Mesendoderm (in vitro differentiated cells): Measurements from ENCODE around the gene NDUFS1.

Experiments used
- DNase-seq: peaks from one replicate; pipeline ENCODE4 v3.0.0; 2013
- H2AK5ac ChIP-seq: 2 replicates; pipeline ENCODE4 v1.6.1; 2013; ENCODE audit warnings: low read length, inconsistent platforms
- H2BK120ac ChIP-seq: 2 replicates; pipeline ENCODE4 v1.6.1; 2013; ENCODE audit warnings: low read depth, mild to moderate bottlenecking, low read length, moderate library complexity, mixed read lengths
- H2BK15ac ChIP-seq: replicated peaks from 2 replicates; pipeline ENCODE4 v1.6.1; 2013; ENCODE audit warnings: low read depth, mild to moderate bottlenecking, moderate library complexity
- H2BK5ac ChIP-seq: 2 replicates; pipeline ENCODE4 v1.6.1; 2013; ENCODE audit warnings: low read length, inconsistent platforms
- H3K18ac ChIP-seq: 2 replicates; pipeline ENCODE4 v1.6.1; 2013; ENCODE audit warnings: mild to moderate bottlenecking, low read length, mixed read lengths
- H3K23ac ChIP-seq: one replicate; pipeline ENCODE4 v1.6.1; 2013; ENCODE audit warnings: low read length
- H3K27ac ChIP-seq: 2 replicates; pipeline ENCODE4 v1.5.1; 2013; ENCODE audit warnings: low read depth, mild to moderate bottlenecking, inconsistent platforms, low read length, moderate library complexity
- H3K27me3 ChIP-seq: 2 replicates; pipeline ENCODE4 v1.6.1; 2013; ENCODE audit warnings: low read length, control low read depth, mild to moderate bottlenecking, inconsistent platforms; ENCODE audit not compliant: insufficient read depth, poor library complexity
- H3K36me3 ChIP-seq: 2 replicates; pipeline ENCODE4 v1.6.1; 2013; ENCODE audit warnings: low read length, inconsistent platforms; ENCODE audit not compliant: control insufficient read depth, insufficient read depth
- H3K4ac ChIP-seq: one replicate; pipeline ENCODE4 v1.6.1; 2013; ENCODE audit warnings: low read depth, mild to moderate bottlenecking, low read length, moderate library complexity
- H3K4me1 ChIP-seq: 2 replicates; pipeline ENCODE4 v1.6.1; 2013; ENCODE audit warnings: low read depth, low read length, inconsistent platforms; ENCODE audit not compliant: control insufficient read depth
- H3K4me2 ChIP-seq: 2 replicates; pipeline ENCODE4 v1.6.1; 2013; ENCODE audit warnings: low read length
- H3K4me3 ChIP-seq: 2 replicates; pipeline ENCODE4 v1.5.1; 2013; ENCODE audit warnings: mild to moderate bottlenecking, low read length
- H3K56ac ChIP-seq: one replicate; pipeline ENCODE4 v1.6.1; 2013; ENCODE audit warnings: low read length
- H3K79me1 ChIP-seq: 2 replicates; pipeline ENCODE4 v1.6.1; 2013; ENCODE audit warnings: low read length, inconsistent platforms
- H3K79me2 ChIP-seq: 2 replicates; pipeline ENCODE4 v1.6.1; 2013; ENCODE audit warnings: mild to moderate bottlenecking, low read length; ENCODE audit not compliant: control insufficient read depth, insufficient read depth
- H3K9ac ChIP-seq: 2 replicates; pipeline ENCODE4 v1.6.1; 2013; ENCODE audit warnings: low read length, inconsistent platforms
- H4K5ac ChIP-seq: one replicate; pipeline ENCODE4 v1.6.1; 2013; ENCODE audit warnings: low read length
- H4K8ac ChIP-seq: one replicate; pipeline ENCODE4 v1.6.1; 2013; ENCODE audit warnings: low read depth, mild to moderate bottlenecking, control low read depth, low read length, moderate library complexity
- WGBS: extraction: QIAGEN DNeasy Blood & Tissue Kit; methylation state at CpG from one replicate; pipeline ENCODE4 v1.1.7; 2013; ENCODE audit warnings: low lambda C conversion rate, missing lambda C conversion rate; ENCODE audit not compliant: insufficient coverage; ENCODE audit errors: extremely low coverage; 5-methylcytosine and 5-hydroxymethylcytosine counted together

Gene NDUFS1

DNA sequence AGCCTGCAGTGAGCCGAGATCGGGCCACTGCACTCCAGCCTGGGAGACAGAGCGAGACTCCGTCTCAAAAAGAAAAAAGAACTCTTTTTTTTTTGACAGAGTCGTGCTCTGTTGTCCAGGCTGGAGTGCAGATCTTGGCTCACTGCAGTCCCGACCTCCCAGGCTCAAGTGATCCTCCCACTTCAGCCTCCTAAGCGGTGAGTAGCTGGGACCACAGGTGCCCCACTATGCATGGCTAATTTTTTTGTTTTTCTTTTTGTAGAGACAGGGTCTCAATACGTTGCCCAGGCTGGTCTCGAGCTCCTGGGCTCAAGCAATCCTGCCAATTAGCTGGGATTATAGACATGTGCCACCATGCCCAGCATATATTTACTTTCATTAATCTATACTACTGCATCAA lies 60.8 kb downstream of the NDUFS1 start:
- Histone ChIP-seq H2BK15ac (no peak overlapping the region), H2BK120ac (no peak overlapping the region), H3K79me2 (no peaks in the 10 kb centered on the region), H4K8ac (no peak overlapping the region), H4K5ac (no peak overlapping the region), H3K4ac (no peak overlapping the region), H3K79me1 (no peaks in the 10 kb centered on the region), H3K18ac (no peak overlapping the region), H3K36me3 (no peaks in the 10 kb centered on the region), H3K4me3 (no peak overlapping the region), H3K4me2 (no peak overlapping the region), H2BK5ac (no peak overlapping the region), H3K27me3 (no peaks in the 10 kb centered on the region), H3K23ac (no peak overlapping the region), H2AK5ac (no peak overlapping the region), H3K4me1 (no peaks in the 10 kb centered on the region), H3K9ac (no peak overlapping the region), H3K56ac (no peak overlapping the region), H3K27ac (no peak overlapping the region)
- no peak for DNase-seq
- WGBS: no CpG with 5 or more reads among the region's 9 CpGs

DNA sequence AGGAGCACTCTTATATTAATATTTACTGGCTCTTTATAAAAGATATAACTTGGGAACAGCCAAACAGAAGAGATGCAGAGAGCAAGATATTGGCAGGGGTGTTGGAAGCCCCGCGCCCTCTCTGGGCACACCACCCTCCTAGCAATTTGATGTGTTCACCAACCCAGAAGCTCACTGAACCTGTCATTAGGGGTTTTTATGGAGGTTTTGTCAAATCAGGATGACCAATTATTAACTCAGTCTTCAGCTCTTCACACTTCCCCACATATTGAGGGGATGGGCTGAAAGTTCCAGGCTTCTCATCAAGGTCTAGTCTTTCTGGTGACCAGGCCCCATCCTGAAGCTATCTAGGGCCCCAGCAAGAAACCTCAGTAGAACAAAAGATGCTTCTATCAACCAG lies 62.4 kb downstream of the NDUFS1 start:
- no peak overlapping the region for H3K9ac ChIP-seq
- WGBS: no CpG with 5 or more reads among the region's 2 CpGs
- H3K4me1 ChIP-seq: no peaks in the 10 kb centered on the region
- H3K27me3 ChIP-seq: no peaks in the 10 kb centered on the region
- no peak overlapping the region for H4K8ac ChIP-seq
- H2BK120ac ChIP-seq: no peak overlapping the region
- H3K56ac ChIP-seq: no peak overlapping the region
- no peaks in the 10 kb centered on the region for H3K79me1 ChIP-seq
- no peak overlapping the region for H2AK5ac ChIP-seq
- H3K4ac ChIP-seq: no peak overlapping the region
- H2BK15ac ChIP-seq: no peak overlapping the region
- no peaks in the 10 kb centered on the region for H3K36me3 ChIP-seq
- no peak overlapping the region for H3K27ac ChIP-seq
- H3K18ac ChIP-seq: no peak overlapping the region
- H3K79me2 ChIP-seq: no peaks in the 10 kb centered on the region
- H3K4me2 ChIP-seq: no peak overlapping the region
- no peak overlapping the region for H3K4me3 ChIP-seq
- no peak overlapping the region for H2BK5ac ChIP-seq
- peak; percentile 41 for DNase-seq
- H3K23ac ChIP-seq: no peak overlapping the region
- no peak overlapping the region for H4K5ac ChIP-seq

DNA sequence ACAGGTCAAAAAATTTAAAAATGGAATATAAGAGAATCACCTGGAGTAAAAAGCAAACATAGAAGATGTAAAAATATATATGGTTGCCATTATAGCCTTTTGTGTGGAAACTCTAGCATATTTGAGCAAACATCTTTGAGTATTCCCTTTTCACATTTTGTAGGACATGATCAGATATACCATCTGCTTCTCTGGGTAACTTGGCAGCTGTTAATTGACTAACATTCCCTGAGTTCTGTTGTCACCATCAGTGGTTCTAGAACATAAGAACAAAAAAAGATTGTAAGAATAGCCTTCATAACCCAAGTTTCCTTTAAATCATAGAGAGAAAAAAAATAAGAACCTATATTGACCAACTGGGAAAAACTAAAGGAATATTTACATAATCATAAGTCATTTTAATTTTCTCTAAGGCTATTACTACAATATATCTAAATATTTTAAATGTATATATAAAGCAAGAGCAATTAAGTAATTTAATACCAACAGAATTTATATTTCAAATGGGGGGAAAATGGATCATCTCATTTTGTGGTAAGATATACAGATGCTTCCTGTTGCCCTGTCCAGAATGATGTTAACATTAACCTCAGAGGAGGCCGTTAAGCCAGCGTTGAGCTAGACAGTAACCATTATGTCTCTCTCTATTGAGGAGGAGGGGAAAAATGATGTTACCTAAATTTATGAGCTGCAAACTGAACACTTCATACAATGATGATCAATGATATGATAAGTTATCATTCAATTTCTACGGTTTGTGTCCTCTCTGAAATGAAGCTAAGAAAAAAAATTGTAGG lies 63.5 kb downstream of the NDUFS1 start:
- no peak overlapping the region for H4K8ac ChIP-seq
- H2BK5ac ChIP-seq: no peak overlapping the region
- H3K56ac ChIP-seq: no peak overlapping the region
- no peak overlapping the region for H3K23ac ChIP-seq
- no peaks in the 10 kb centered on the region for H3K4me1 ChIP-seq
- no peak overlapping the region for H3K4ac ChIP-seq
- no peak overlapping the region for H3K18ac ChIP-seq
- no peak overlapping the region for H3K4me2 ChIP-seq
- no peak overlapping the region for H3K27ac ChIP-seq
- H3K27me3 ChIP-seq: no peaks in the 10 kb centered on the region
- no peaks in the 10 kb centered on the region for H3K79me1 ChIP-seq
- no peak for DNase-seq
- H2AK5ac ChIP-seq: no peak overlapping the region
- no peaks in the 10 kb centered on the region for H3K79me2 ChIP-seq
- H3K36me3 ChIP-seq: no peaks in the 10 kb centered on the region
- H2BK120ac ChIP-seq: no peak overlapping the region
- no CpG with 5 or more reads among the region's 3 CpGs for WGBS
- no peak overlapping the region for H2BK15ac ChIP-seq
- no peak overlapping the region for H3K4me3 ChIP-seq
- H3K9ac ChIP-seq: no peak overlapping the region
- no peak overlapping the region for H4K5ac ChIP-seq

DNA sequence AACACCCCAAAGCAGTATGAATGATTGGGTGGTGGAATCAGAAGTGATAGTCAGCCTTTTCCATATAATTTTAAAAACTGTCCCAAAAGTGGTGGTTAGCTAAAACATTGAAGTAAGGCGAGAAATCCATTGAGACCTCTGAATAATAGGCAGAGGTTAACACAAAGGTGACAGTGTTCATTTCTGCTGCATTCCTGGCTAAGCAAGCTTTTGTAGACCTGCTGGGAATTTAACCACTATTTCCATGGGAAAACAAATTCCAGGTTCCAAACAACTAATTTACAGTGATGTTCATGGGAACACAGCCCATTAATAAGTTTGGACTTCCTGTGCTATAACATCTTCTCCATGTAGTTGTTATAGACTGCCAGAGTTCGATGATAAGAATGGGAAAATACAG lies 66.9 kb downstream of the NDUFS1 start:
- H2BK15ac ChIP-seq: no peak overlapping the region
- H3K4ac ChIP-seq: no peak overlapping the region
- H3K4me3 ChIP-seq: no peak overlapping the region
- H2AK5ac ChIP-seq: no peak overlapping the region
- no peaks in the 10 kb centered on the region for H3K36me3 ChIP-seq
- H4K5ac ChIP-seq: no peak overlapping the region
- no peak overlapping the region for H2BK120ac ChIP-seq
- H3K9ac ChIP-seq: no peak overlapping the region
- peak; percentile 13 for DNase-seq
- H3K56ac ChIP-seq: no peak overlapping the region
- H3K27me3 ChIP-seq: no peaks in the 10 kb centered on the region
- no peaks in the 10 kb centered on the region for H3K4me1 ChIP-seq
- no peak overlapping the region for H3K4me2 ChIP-seq
- no peak overlapping the region for H2BK5ac ChIP-seq
- no peak overlapping the region for H3K27ac ChIP-seq
- WGBS: no CpG with 5 or more reads among the region's 2 CpGs
- no peaks in the 10 kb centered on the region for H3K79me1 ChIP-seq
- H3K79me2 ChIP-seq: peaks cover 5% of the 10 kb centered on the region
- no peak overlapping the region for H4K8ac ChIP-seq
- no peak overlapping the region for H3K23ac ChIP-seq
- no peak overlapping the region for H3K18ac ChIP-seq

DNA sequence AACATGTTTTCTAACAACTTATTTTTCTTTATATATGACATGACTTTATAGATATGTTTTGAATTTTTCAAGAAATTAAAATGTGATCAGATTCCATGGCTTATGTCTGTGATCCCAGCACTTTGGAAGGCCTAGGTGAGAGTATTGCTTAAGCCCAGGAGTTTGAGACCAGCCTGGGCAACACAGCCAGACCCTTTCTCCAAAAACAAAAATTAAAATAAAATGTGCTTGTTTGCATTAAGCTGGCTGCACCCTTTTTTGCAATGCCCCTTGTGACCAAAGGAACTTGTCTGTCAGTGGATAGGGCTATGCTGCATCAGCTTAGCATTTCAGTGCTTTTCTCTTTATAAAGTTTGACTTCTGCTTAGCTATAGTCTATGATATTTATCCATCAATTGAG lies 71.0 kb downstream of the NDUFS1 start:
- H3K18ac ChIP-seq: no peak overlapping the region
- H3K4me3 ChIP-seq: no peak overlapping the region
- H2BK5ac ChIP-seq: no peak overlapping the region

More for the DNA sequence above, 71.0 kb downstream of the NDUFS1 start:
- Histone ChIP-seq H3K4ac (no peak overlapping the region), H4K5ac (no peak overlapping the region), H3K79me2 (peaks cover 8% of the 10 kb centered on the region), H2BK15ac (no peak overlapping the region), H3K4me1 (no peaks in the 10 kb centered on the region), H2BK120ac (no peak overlapping the region), H3K36me3 (no peaks in the 10 kb centered on the region), H3K56ac (no peak overlapping the region), H3K27me3 (no peaks in the 10 kb centered on the region), H3K79me1 (no peaks in the 10 kb centered on the region), H3K23ac (no peak overlapping the region), H3K9ac (no peak overlapping the region), H2AK5ac (no peak overlapping the region), H3K4me2 (no peak overlapping the region), H3K27ac (no peak overlapping the region), H4K8ac (no peak overlapping the region)
- no peak for DNase-seq
